Prostate gland (tissue), 2 donors: ENCODE results near the gene APPL1. TPM values are rescaled to one million over a fixed set of nuclear protein-coding genes. Genes with fewer than 3 reads are reported as not detected.

Source experiments
- DNase-seq: peaks from one replicate; pipeline ENCODE4 v3.0.0-alpha.2; 2019; ENCODE audit warnings: low spot score
- H3K27ac ChIP-seq, 2 donors: fragments of 200-600 bp; sonication (generic); 2 replicates each; pipeline ENCODE4 v1.5.1; 2017 to 2019
- H3K27me3 ChIP-seq: fragments of 200-600 bp; sonication (generic); replicated peaks from 2 replicates; pipeline ENCODE4 v1.5.1; 2019; ENCODE audit not compliant: insufficient read depth
- H3K36me3 ChIP-seq, 2 donors: fragments of 200-600 bp; sonication (generic); 1 replicate in 1 of 2; 2 replicates in 1 of 2; pipeline versions ENCODE4 v1.5.1 to v1.8.1; 2017 to 2019
- H3K4me1 ChIP-seq: fragments of 200-600 bp; sonication (generic); replicated peaks from 2 replicates; pipeline ENCODE4 v1.5.1; 2019
- H3K4me3 ChIP-seq, 2 donors: fragments of 200-600 bp; sonication (generic); 2 replicates each; pipeline ENCODE4 v1.5.1; 2017 to 2019
- H3K9me3 ChIP-seq: fragments of 200-600 bp; sonication (generic); 2 replicates; pipeline ENCODE4 v1.5.1; 2017
- CTCF ChIP-seq, 4 experiments: fragments of 200-600 bp in 2 of 4; fragments of 450-650 bp in 2 of 4; sonication (generic) in 2 of 4; IDR thresholded peaks; 1 replicate in 3 of 4; 2 replicates in 1 of 4; pipeline ENCODE4 v1.5.1; 2016 to 2019; ENCODE audit warnings: antibody characterized with exemption in 4 of 4, mild to moderate bottlenecking in 2 of 4, moderate library complexity in 2 of 4
- POLR2A ChIP-seq: fragments of 450-650 bp; IDR thresholded peaks from one replicate; pipeline ENCODE4 v1.6.1; 2016; ENCODE audit warnings: antibody characterized with exemption, mild to moderate bottlenecking
- POLR2AphosphoS5 ChIP-seq: sonication (generic); formaldehyde crosslinking; IDR thresholded peaks from one replicate; pipeline ENCODE4 v1.6.1; 2017; ENCODE audit warnings: antibody characterized with exemption
- WGBS: methylation state at CpG from one replicate; pipeline ENCODE4 v1.1.5; 2018; 5-methylcytosine and 5-hydroxymethylcytosine counted together
- intact Hi-C: fragments of 100-400 bp; cut with DNase I; formaldehyde crosslinking; loops from one replicate; pipeline ENCODE4 v1.14.2; 2022
- total RNA-seq, 2 donors: library from RNA; depleted of rRNA; stranded (reverse); fragments of >200 nt; gene quantifications; one replicate each; pipeline ENCODE4 v1.1.0, GENCODE V29; 2016

Gene APPL1
- total RNA-seq, 2 donors from 2014 or later: 32.3 to 47.3 TPM

GRCh38 chr3:57226176-57226575, 1.4 kb upstream of the APPL1 start:
- 67% methylated on average over 2 of the region's 2 CpGs for WGBS
- no peak overlapping the region for H3K27ac ChIP-seq
- H3K4me1 ChIP-seq: peaks cover 3% of the 10 kb centered on the region
- no peaks in the 10 kb centered on the region for H3K36me3 ChIP-seq
- H3K27me3 ChIP-seq: no peaks in the 10 kb centered on the region
- no peak for DNase-seq
- TF ChIP-seq CTCF (IDR thresholded peaks at IDR 0.05): no peak
- TF ChIP-seq POLR2AphosphoS5: no peak
- TF ChIP-seq POLR2A: no peak
- intact Hi-C loops: loop anchor here (5.0 to 10.0 kb wide), 3 partner anchors 229 to 521 kb away; partner anchors contain the start of gene ARF4
- H3K4me3 ChIP-seq: no peak overlapping the region
- H3K9me3 ChIP-seq: no peaks in the 10 kb centered on the region

GRCh38 chr3:57227930-57228751, 612 bp downstream of the APPL1 start:
- intact Hi-C loops: loop anchor here (5.0 to 10.0 kb wide), 3 partner anchors 231 to 523 kb away; partner anchors contain the start of gene ARF4

GRCh38 chr3:57230006-57230405, 2.5 kb downstream of the APPL1 start:
- DNase-seq: no peak
- Histone ChIP-seq H3K4me1 (peaks cover 3% of the 10 kb centered on the region), H3K4me3 (no peak overlapping the region), H3K9me3 (no peaks in the 10 kb centered on the region), H3K27ac (no peak overlapping the region), H3K27me3 (no peaks in the 10 kb centered on the region), H3K36me3 (no peaks in the 10 kb centered on the region)
- intact Hi-C loops: no loop called here
- no peak for TF ChIP-seq CTCF (IDR thresholded peaks at IDR 0.05)
- TF ChIP-seq POLR2A: no peak
- no peak for TF ChIP-seq POLR2AphosphoS5
- WGBS: 73% methylated on average over 2 of the region's 2 CpGs

More at GRCh38 chr3:57227930-57228751, 612 bp downstream of the APPL1 start:
- peak overlapping the region; percentile 88 to 93 for H3K27ac ChIP-seq
- H3K9me3 ChIP-seq: no peaks in the 10 kb centered on the region
- under 1% methylated on average over 49 of the region's 70 CpGs for WGBS
- H3K27me3 ChIP-seq: no peaks in the 10 kb centered on the region
- H3K4me3 ChIP-seq: peak overlapping the region; percentile 82 to 83
- peak; percentile 45 for DNase-seq
- TF ChIP-seq CTCF (IDR thresholded peaks at IDR 0.05) (no peak), POLR2AphosphoS5 (peak; percentile 54), POLR2A (peak; percentile 35)
- H3K36me3 ChIP-seq: no peaks in the 10 kb centered on the region
- H3K4me1 ChIP-seq: peaks cover 3% of the 10 kb centered on the region

GRCh38 chr3:57233799-57234198, 6.3 kb downstream of the APPL1 start:
- no peak for DNase-seq
- no peaks in the 10 kb centered on the region for H3K9me3 ChIP-seq
- 90% methylated on average over 2 of the region's 2 CpGs for WGBS
- peaks cover 3% of the 10 kb centered on the region for H3K4me1 ChIP-seq
- no peak overlapping the region for H3K27ac ChIP-seq
- no peaks in the 10 kb centered on the region for H3K36me3 ChIP-seq
- no peak overlapping the region for H3K4me3 ChIP-seq
- TF ChIP-seq POLR2A (no peak), CTCF (IDR thresholded peaks at IDR 0.05) (no peak), POLR2AphosphoS5 (no peak)
- intact Hi-C loops: no loop called here
- H3K27me3 ChIP-seq: no peaks in the 10 kb centered on the region
